ENCODE results near the gene ROR1.

DNA sequence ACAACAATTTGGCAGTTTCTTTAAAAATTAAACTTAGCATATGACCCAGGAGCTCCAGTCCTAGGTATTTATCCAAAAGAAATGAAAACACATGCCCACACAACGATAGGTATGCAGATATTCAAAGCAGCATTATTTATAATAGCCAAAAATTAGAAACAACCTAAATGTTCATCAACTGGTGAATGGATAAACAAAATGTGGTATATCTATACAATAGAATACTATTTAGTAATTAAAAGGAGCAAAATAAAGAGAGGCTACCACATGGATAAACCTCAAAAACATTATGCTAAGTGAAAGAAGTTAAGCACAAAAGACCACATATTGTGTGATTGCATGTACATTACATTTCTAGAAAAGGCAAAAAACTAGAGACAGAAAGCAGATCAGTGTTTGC, 51.3 kb downstream of the ROR1 start:
- TF ChIP-seq CTCF (IDR thresholded peaks at IDR 0.05 in 2 of 3, conservative IDR thresholded peaks at IDR 0.05 in 1 of 3; ENCODE audit: insufficient read depth in 2 of 3, low read depth in 1 of 3, low read length in 3 of 3) (no peak), SMAD3 (CRISPR knock-in tag; conservative IDR thresholded peaks at IDR 0.05) (no peak)
